ENCODE results near the gene GNAT1.

GRCh38 chr3:50203809-50204803, 12.7 kb downstream of the GNAT1 start:
- TF ChIP-seq CTCF (IDR thresholded peaks at IDR 0.05) (no peak), POLR2A (IDR thresholded peaks at IDR 0.05) (no peak)
